HepG2 (cell line): ENCODE measurements around the gene MTMR4. TPM values are rescaled to one million over a fixed set of nuclear protein-coding genes. Genes with fewer than 3 reads are reported as not detected.
A peak's percentile ranks its signal among the peaks of the same experiment; 100 is the strongest.

Experiments used
- ATAC-seq: fragments of 200-7000 bp; cut with Tn5 transposase; 3 replicates; pipeline ENCODE4 v1.9.1; 2020; ENCODE audit warnings: mild to moderate bottlenecking, moderate library complexity
- BruUV-seq: library from RNA; stranded (reverse); fragments of 400-500 nt; replicated peaks from 2 replicates; lab custom pipeline; 2021; lab: Mats Ljungman, UMichigan
- CTCF ChIA-PET: fragments of 300-600 bp; formaldehyde crosslinking; extraction: SDS; loops from one replicate; lab custom pipeline; 2021; ENCODE audit warnings: low total read pairs, inconsistent platforms, low intra/inter-chr PET ratio; lab: Yijun Ruan, JAX
- POLR2A ChIA-PET: fragments of 350-600 bp; sonication (Branson Sonifier 250); formaldehyde crosslinking; loops from one replicate; lab custom pipeline; 2020; ENCODE audit warnings: antibody characterized with exemption, inconsistent platforms; lab: Yijun Ruan, JAX
- DNase-seq: peaks from one replicate; pipeline ENCODE4 v3.0.0-alpha.2; 2015; ENCODE audit warnings: low spot score
- FAIRE-seq: peaks from 3 replicates; lab custom pipeline; 2011; peaks lifted over from hg19 to GRCh38; lab: Jason Lieb, UNC
- H2AFZ ChIP-seq: one replicate; pipeline ENCODE4 v1.6.1; 2011; ENCODE audit warnings: low read length, inconsistent platforms
- H3K27ac ChIP-seq: fragments of 300-600 bp; 3 replicates; pipeline ENCODE4 v1.8.0; 2011; ENCODE audit warnings: mixed run types, mild to moderate bottlenecking, mixed read lengths, low read length, inconsistent platforms; ENCODE audit not compliant: insufficient read depth; ENCODE audit errors: extremely low read length
- H3K27me3 ChIP-seq, 2 experiments: fragments of 200-600 bp in 1 of 2; 2 replicates in 1 of 2; 3 replicates in 1 of 2; pipeline versions ENCODE4 v1.6.0 to v1.8.0; 2011; ENCODE audit warnings: low read length in 2 of 2, mild to moderate bottlenecking in 2 of 2, moderate library complexity in 2 of 2, inconsistent platforms in 1 of 2; ENCODE audit not compliant: insufficient read depth in 2 of 2, control insufficient read depth in 1 of 2
- H3K36me3 ChIP-seq, 2 experiments: fragments of 200-600 bp in 1 of 2; replicated peaks in 1 of 2; 2 replicates in 1 of 2; 3 replicates in 1 of 2; pipeline versions ENCODE4 v1.5.1 to v1.8.0; 2011; ENCODE audit warnings: low read length in 2 of 2, inconsistent platforms in 1 of 2; ENCODE audit not compliant: insufficient read depth in 2 of 2, control insufficient read depth in 1 of 2
- H3K4me1 ChIP-seq: 2 replicates; pipeline ENCODE4 v1.5.1; 2012; ENCODE audit warnings: low read length, inconsistent platforms; ENCODE audit not compliant: insufficient read depth
- H3K4me2 ChIP-seq: 2 replicates; pipeline ENCODE4 v1.6.0; 2011; ENCODE audit warnings: low read depth, low read length, inconsistent platforms
- H3K4me3 ChIP-seq, 3 experiments: fragments of 200-600 bp in 1 of 3; sonication (generic), shearing (Covaris generic) in 1 of 3; replicated peaks in 1 of 3; 2 replicates each; pipeline ENCODE4 v1.5.1; 2011 to 2016; ENCODE audit warnings: low read length in 3 of 3, inconsistent platforms in 2 of 3, low read depth in 2 of 3, mild to moderate bottlenecking in 2 of 3, control low read depth in 1 of 3, mixed read lengths in 1 of 3; ENCODE audit not compliant: insufficient read depth in 1 of 3
- H3K79me2 ChIP-seq: one replicate; pipeline ENCODE4 v1.6.1; 2011; ENCODE audit warnings: low read length, inconsistent platforms; ENCODE audit not compliant: insufficient read depth
- H3K9ac ChIP-seq: 2 replicates; pipeline ENCODE4 v1.6.0; 2011; ENCODE audit warnings: mild to moderate bottlenecking, low read depth, low read length, inconsistent platforms; ENCODE audit not compliant: insufficient read depth
- H3K9me3 ChIP-seq: 2 replicates; pipeline ENCODE4 v1.5.1; 2012; ENCODE audit warnings: mild to moderate bottlenecking, low read length
- H4K20me1 ChIP-seq: 2 replicates; pipeline ENCODE4 v1.6.0; 2011; ENCODE audit warnings: inconsistent platforms, mild to moderate bottlenecking, low read length, moderate library complexity; ENCODE audit not compliant: insufficient read depth
- BCL6 ChIP-seq: IDR thresholded peaks from 2 replicates; pipeline ENCODE4 v1.6.1; 2016; ENCODE audit warnings: missing genetic modification reagents, missing compliant biosample characterization
- EP300 ChIP-seq, 3 experiments: sonication (generic) in 1 of 3; formaldehyde crosslinking in 1 of 3; IDR thresholded peaks; 2 replicates each; pipeline versions ENCODE4 v1.5.1 to v1.6.1; 2011 to 2020; ENCODE audit warnings: low read depth in 2 of 3, low read length in 2 of 3, borderline replicate concordance in 1 of 3, improper control_type of control experiment in 1 of 3, mild to moderate bottlenecking in 1 of 3, missing genetic modification reagents in 1 of 3, moderate library complexity in 1 of 3
- FOXA1 ChIP-seq, 2 experiments: fragments of 450-650 bp in 1 of 2; sonication (generic) in 1 of 2; formaldehyde crosslinking in 1 of 2; IDR thresholded peaks; 2 replicates each; pipeline versions ENCODE4 v1.4.0 to v1.6.1; 2016 to 2020; ENCODE audit warnings: missing genetic modification reagents in 1 of 2
- HMG20A ChIP-seq: IDR thresholded peaks from 2 replicates; pipeline ENCODE4 v1.6.1; 2016; ENCODE audit warnings: borderline replicate concordance
- JUNB ChIP-seq: sonication (generic); formaldehyde crosslinking; IDR thresholded peaks from 2 replicates; pipeline ENCODE4 v1.8.0; 2022; ENCODE audit warnings: missing genetic modification reagents, mild to moderate bottlenecking, borderline replicate concordance
- JUND ChIP-seq: sonication (generic); formaldehyde crosslinking; IDR thresholded peaks from 2 replicates; pipeline ENCODE4 v1.8.0; 2022; ENCODE audit warnings: mild to moderate bottlenecking, missing genetic modification reagents
- MED1 ChIP-seq: sonication (generic); formaldehyde crosslinking; IDR thresholded peaks from 2 replicates; pipeline ENCODE4 v1.4.0; 2020; ENCODE audit warnings: missing genetic modification reagents
- NFIC ChIP-seq: IDR thresholded peaks from 2 replicates; pipeline ENCODE4 v1.6.1; 2012; ENCODE audit warnings: mild to moderate bottlenecking, low read length, inconsistent platforms
- NR1H2 ChIP-seq: sonication (generic); formaldehyde crosslinking; IDR thresholded peaks from 2 replicates; pipeline ENCODE4 v1.8.1; 2022; ENCODE audit warnings: low read depth, missing genetic modification reagents, borderline replicate concordance
- NR2F6 ChIP-seq, 2 experiments: IDR thresholded peaks; 2 replicates each; pipeline ENCODE4 v1.6.1; 2016; ENCODE audit warnings: antibody characterized with exemption in 1 of 2, mild to moderate bottlenecking in 1 of 2
- PPARG ChIP-seq: conservative IDR thresholded peaks from 2 replicates; pipeline ENCODE4 v1.6.1; 2016; ENCODE audit warnings: missing biosample characterization, missing genetic modification reagents
- SALL2 ChIP-seq: sonication (generic); formaldehyde crosslinking; IDR thresholded peaks from 2 replicates; pipeline ENCODE4 v1.8.1; 2023; ENCODE audit warnings: mild to moderate bottlenecking, missing genetic modification reagents, inconsistent platforms
- SOX13 ChIP-seq, 3 experiments: fragments of 450-650 bp in 1 of 3; sonication (generic) in 1 of 3; formaldehyde crosslinking in 1 of 3; IDR thresholded peaks in 2 of 3; conservative IDR thresholded peaks in 1 of 3; 2 replicates each; pipeline versions ENCODE4 v1.5.0 to v1.6.1; 2016 to 2020; ENCODE audit warnings: antibody characterized with exemption in 1 of 3, mild to moderate bottlenecking in 1 of 3, missing compliant biosample characterization in 1 of 3, missing genetic modification reagents in 1 of 3, moderate library complexity in 1 of 3
- SOX5 ChIP-seq: IDR thresholded peaks from 2 replicates; pipeline ENCODE4 v1.6.1; 2016; ENCODE audit warnings: borderline replicate concordance
- TCF7 ChIP-seq: sonication (generic); IDR thresholded peaks from 2 replicates; pipeline ENCODE4 v1.6.1; 2016; ENCODE audit warnings: antibody characterized with exemption, low read depth
- XRCC5 ChIP-seq: fragments of 200-400 bp; formaldehyde crosslinking; optimal IDR thresholded peaks from 2 replicates; pipeline ENCODE3; 2017; ENCODE audit warnings: mild to moderate bottlenecking, low read length
- WGBS: methylation state at CpG from one replicate; pipeline ENCODE4 v1.1.6; 2017; ENCODE audit warnings: low lambda C conversion rate; 5-methylcytosine and 5-hydroxymethylcytosine counted together
- in situ Hi-C: cut with HindIII; loops from 2 replicates; pipeline ENCODE4 v1.10.0; 2017; ENCODE audit warnings: low pct_unique_long_range_greater_than_20kb; ENCODE audit not compliant: extremely low pct_ligation_motif_present
- intact Hi-C: fragments of 100-400 bp; cut with micrococcal nuclease; formaldehyde crosslinking; loops from one replicate; pipeline ENCODE4 v1.10.0; 2022; ENCODE audit not compliant: unreplicated experiment
- polyA plus RNA-seq, 8 experiments: library from polyadenylated mRNA; depleted of rRNA in 3 of 8; stranded (reverse) in 7 of 8; unstranded in 1 of 8; fragments of >200 nt; fragmentation: Illumina TruSeq in 4 of 8; extraction: Trizol in 4 of 8; gene quantifications; 2 replicates each; pipeline versions ENCODE4 v1.2.1 to v1.2.3, GENCODE V29; 2011 to 2016; ENCODE audit warnings: low read depth in 4 of 8, missing spikeins in 1 of 8, mixed read lengths in 1 of 8; ENCODE audit not compliant: insufficient read depth in 1 of 8
- total RNA-seq, 5 experiments: library from RNA; depleted of rRNA; stranded (reverse); fragments of >200 nt; fragmentation: Illumina TruSeq; extraction: Trizol; gene quantifications; 2 replicates each; pipeline ENCODE4 v1.2.3, GENCODE V29; 2016; ENCODE audit warnings: low read depth in 1 of 5
- TF ChIP-seq, protein P1 (sequence below): IDR thresholded peaks from 2 replicates; pipeline ENCODE4 v1.6.1; 2016
- TF ChIP-seq, protein P2 (sequence below): sonication (generic); formaldehyde crosslinking; IDR thresholded peaks from 2 replicates; pipeline ENCODE4 v1.4.0; 2020; ENCODE audit warnings: missing genetic modification reagents
- TF ChIP-seq, protein P3 (sequence below): IDR thresholded peaks from 2 replicates; pipeline ENCODE4 v1.6.1; 2016; ENCODE audit warnings: low read depth

The MTMR4 gene
- total and polyA plus RNA-seq, 2 of the 13 experiments (the other 11 are each of a cell fraction or from before 2014, with no cell fraction given): 62.5 to 65.1 TPM

DNA sequence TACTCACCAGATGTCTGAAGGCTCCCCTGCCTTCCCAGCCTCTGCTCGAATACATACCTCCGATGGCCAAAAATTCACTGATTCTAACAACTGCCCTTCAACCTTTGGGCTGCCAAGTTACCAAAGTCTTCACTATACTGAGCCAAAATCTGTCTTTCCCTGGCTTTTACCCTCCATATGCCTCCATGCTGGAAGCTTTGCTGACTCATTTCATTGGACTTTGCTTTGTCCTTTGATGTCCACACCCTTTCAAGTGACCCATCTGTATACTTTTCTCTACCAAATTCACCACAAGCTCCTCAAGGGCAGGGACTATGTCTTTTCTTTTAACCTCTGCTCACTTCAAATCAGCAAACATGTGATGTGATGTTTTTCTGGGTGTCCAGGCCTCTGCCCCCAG lies 21.0 kb upstream of the MTMR4 start:
- H3K27ac ChIP-seq: no peak overlapping the region
- POLR2A ChIA-PET: interaction anchor here (0.9 to 7.8 kb wide), 7 partner anchors 16 to 124 kb away, joined by 3 to 73 read pairs (median 5); partner anchors contain the start of gene MTMR4
- ATAC-seq (peak; percentile 28), FAIRE-seq (peak; percentile 82), DNase-seq (peak; percentile 81)
- CTCF ChIA-PET: no interaction called here
- peaks cover 6 to 34% of the 10 kb centered on the region in 2 experiments; a peak in 3 of 5 replicates for H3K27me3 ChIP-seq
- WGBS: 0% methylated on average over 2 of the region's 2 CpGs
- H3K79me2 ChIP-seq: no peaks in the 10 kb centered on the region
- no peaks in the 10 kb centered on the region for H3K36me3 ChIP-seq
- intact Hi-C loops (loop anchor here (2.0 kb wide), 1 partner anchor 41 kb away; no protein-coding TSS in a partner anchor), in situ Hi-C loops (loop anchor here (10.0 kb wide), 1 partner anchor 59 kb away; no protein-coding TSS in a partner anchor)
- H3K9me3 ChIP-seq: no peaks in the 10 kb centered on the region
- H2AFZ ChIP-seq: no peak overlapping the region
- peak overlapping the region in 1 of 3 experiments; percentile 11; a peak in 1 of 6 replicates for H3K4me3 ChIP-seq
- no peak overlapping the region for H3K9ac ChIP-seq
- BruUV-seq: no TSS peak
- peaks cover 58% of the 10 kb centered on the region for H3K4me1 ChIP-seq
- H4K20me1 ChIP-seq: no peaks in the 10 kb centered on the region
- H3K4me2 ChIP-seq: peak overlapping the region; percentile 54
- TF ChIP-seq PPARG (peak; percentile 78), SOX13 (IDR thresholded peaks at IDR 0.05) (no peak), SOX13 (CRISPR knock-in tag; conservative IDR thresholded peaks at IDR 0.05 in 1 of 2, IDR thresholded peaks at IDR 0.05 in 1 of 2) (peak in 1 of 2 experiments; percentile 68; a peak in 2 of 4 replicates), FOXA1 (IDR thresholded peaks at IDR 0.05) (no peak), FOXA1 (CRISPR knock-in tag; IDR thresholded peaks at IDR 0.05) (peak; percentile 24; the same call in 1 of the 2 replicates), JUNB (CRISPR knock-in tag) (peak; percentile 63; the same call in 1 of the 2 replicates), NFIC (no peak), NR2F6 (IDR thresholded peaks at IDR 0.05) (peak; percentile 81), NR2F6 (CRISPR knock-in tag; IDR thresholded peaks at IDR 0.05) (peak; percentile 71), EP300 (IDR thresholded peaks at IDR 0.05; ENCODE audit: low read depth in 2 of 2, low read length in 2 of 2) (peak; percentile 57 to 69; a peak in 2 of 4 replicates), EP300 (CRISPR knock-in tag; IDR thresholded peaks at IDR 0.05; ENCODE audit: borderline replicate concordance) (peak; percentile 58; the same call in 1 of the 2 replicates), SALL2 (CRISPR knock-in tag) (no peak), SOX5 (CRISPR knock-in tag) (peak; percentile 62; the same call in 1 of the 2 replicates), XRCC5 (peak; percentile 28), TCF7 (peak; percentile 90), HMG20A (CRISPR knock-in tag) (peak; percentile 41; the same call in 1 of the 2 replicates), NR1H2 (CRISPR knock-in tag) (no peak), MED1 (peak; percentile 29; the same call in 1 of the 2 replicates), BCL6 (CRISPR knock-in tag) (peak; percentile 29; the same call in 1 of the 2 replicates), JUND (peak; percentile 81)
- TF ChIP-seq, protein P1, sequence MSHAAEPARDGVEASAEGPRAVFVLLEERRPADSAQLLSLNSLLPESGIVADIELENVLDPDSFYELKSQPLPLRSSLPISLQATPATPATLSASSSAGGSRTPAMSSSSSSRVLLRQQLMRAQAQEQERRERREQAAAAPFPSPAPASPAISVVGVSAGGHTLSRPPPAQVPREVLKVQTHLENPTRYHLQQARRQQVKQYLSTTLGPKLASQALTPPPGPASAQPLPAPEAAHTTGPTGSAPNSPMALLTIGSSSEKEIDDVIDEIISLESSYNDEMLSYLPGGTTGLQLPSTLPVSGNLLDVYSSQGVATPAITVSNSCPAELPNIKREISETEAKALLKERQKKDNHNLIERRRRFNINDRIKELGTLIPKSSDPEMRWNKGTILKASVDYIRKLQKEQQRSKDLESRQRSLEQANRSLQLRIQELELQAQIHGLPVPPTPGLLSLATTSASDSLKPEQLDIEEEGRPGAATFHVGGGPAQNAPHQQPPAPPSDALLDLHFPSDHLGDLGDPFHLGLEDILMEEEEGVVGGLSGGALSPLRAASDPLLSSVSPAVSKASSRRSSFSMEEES (CRISPR knock-in tag): 0 out of 2 replicates have a peak, but pooled peaks have one; percentile 26
- TF ChIP-seq, protein P2, sequence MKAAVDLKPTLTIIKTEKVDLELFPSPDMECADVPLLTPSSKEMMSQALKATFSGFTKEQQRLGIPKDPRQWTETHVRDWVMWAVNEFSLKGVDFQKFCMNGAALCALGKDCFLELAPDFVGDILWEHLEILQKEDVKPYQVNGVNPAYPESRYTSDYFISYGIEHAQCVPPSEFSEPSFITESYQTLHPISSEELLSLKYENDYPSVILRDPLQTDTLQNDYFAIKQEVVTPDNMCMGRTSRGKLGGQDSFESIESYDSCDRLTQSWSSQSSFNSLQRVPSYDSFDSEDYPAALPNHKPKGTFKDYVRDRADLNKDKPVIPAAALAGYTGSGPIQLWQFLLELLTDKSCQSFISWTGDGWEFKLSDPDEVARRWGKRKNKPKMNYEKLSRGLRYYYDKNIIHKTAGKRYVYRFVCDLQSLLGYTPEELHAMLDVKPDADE: no peak
- TF ChIP-seq, protein P3, sequence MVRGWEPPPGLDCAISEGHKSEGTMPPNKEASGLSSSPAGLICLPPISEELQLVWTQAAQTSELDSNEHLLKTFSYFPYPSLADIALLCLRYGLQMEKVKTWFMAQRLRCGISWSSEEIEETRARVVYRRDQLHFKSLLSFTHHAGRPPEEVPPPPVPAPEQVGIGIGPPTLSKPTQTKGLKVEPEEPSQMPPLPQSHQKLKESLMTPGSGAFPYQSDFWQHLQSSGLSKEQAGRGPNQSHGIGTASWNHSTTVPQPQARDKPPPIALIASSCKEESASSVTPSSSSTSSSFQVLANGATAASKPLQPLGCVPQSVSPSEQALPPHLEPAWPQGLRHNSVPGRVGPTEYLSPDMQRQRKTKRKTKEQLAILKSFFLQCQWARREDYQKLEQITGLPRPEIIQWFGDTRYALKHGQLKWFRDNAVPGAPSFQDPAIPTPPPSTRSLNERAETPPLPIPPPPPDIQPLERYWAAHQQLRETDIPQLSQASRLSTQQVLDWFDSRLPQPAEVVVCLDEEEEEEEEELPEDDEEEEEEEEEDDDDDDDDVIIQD: peak; percentile 27; the same call in 1 of the 2 replicates
